Ectodermal cell (in vitro differentiated cells): Measurements from ENCODE around the gene URGCP.

Source experiments
- H3K27ac ChIP-seq: 2 replicates; pipeline ENCODE4 v1.7.0; 2013; ENCODE audit warnings: mild to moderate bottlenecking, low read depth, low read length; ENCODE audit not compliant: insufficient read depth, poor library complexity, severe bottlenecking
- H3K27me3 ChIP-seq: 2 replicates; pipeline ENCODE4 v1.7.0; 2013; ENCODE audit warnings: mild to moderate bottlenecking, low read length; ENCODE audit not compliant: insufficient read depth, control insufficient read depth, poor library complexity, severe bottlenecking
- H3K36me3 ChIP-seq: one replicate; pipeline ENCODE4 v1.7.0; 2013; ENCODE audit warnings: low read length; ENCODE audit not compliant: control insufficient read depth, insufficient read depth
- H3K4me1 ChIP-seq: one replicate; pipeline ENCODE4 v1.7.0; 2013; ENCODE audit warnings: low read length; ENCODE audit not compliant: control insufficient read depth, insufficient read depth
- H3K4me3 ChIP-seq: 2 replicates; pipeline ENCODE4 v1.7.0; 2013; ENCODE audit warnings: low read depth, low read length, control low read depth; ENCODE audit not compliant: insufficient read depth
- H3K9me3 ChIP-seq: 2 replicates; pipeline ENCODE4 v1.7.0; 2013; ENCODE audit warnings: mild to moderate bottlenecking, low read length, moderate library complexity; ENCODE audit not compliant: control insufficient read depth
- WGBS, 2 experiments: methylation state at CpG; one replicate each; pipeline ENCODE4 v1.1.7; 2013; ENCODE audit warnings: missing lambda C conversion rate in 2 of 2; 5-methylcytosine and 5-hydroxymethylcytosine counted together

URGCP gene

DNA sequence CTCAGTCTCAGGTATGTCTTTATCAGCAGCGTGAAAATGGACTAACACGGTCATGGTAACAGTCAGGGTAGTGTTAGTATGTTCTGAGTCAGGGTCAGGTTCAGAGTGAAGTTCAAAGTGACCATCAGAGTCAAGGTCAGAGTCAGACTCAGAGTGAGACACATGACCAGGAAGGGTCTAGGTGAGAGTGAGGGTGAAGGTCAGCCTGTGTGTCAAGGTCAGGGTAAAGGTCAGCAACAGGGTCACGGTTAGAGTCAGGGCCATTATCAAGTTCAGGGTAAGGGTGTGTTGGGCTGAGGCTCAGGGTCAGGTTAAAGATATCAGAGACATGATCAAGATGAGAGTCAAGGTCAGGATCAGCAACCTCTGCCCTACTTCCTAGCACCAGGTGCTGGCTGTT, 41.1 kb downstream of the URGCP start:
- Histone ChIP-seq H3K4me3 (no peak overlapping the region), H3K36me3 (no peaks in the 10 kb centered on the region), H3K27me3 (no peaks in the 10 kb centered on the region), H3K9me3 (no peaks in the 10 kb centered on the region), H3K27ac (no peak overlapping the region), H3K4me1 (peaks cover 5% of the 10 kb centered on the region)
- 97 to 98% methylated on average over 3 of the region's 3 CpGs for WGBS, 2 experiments

DNA sequence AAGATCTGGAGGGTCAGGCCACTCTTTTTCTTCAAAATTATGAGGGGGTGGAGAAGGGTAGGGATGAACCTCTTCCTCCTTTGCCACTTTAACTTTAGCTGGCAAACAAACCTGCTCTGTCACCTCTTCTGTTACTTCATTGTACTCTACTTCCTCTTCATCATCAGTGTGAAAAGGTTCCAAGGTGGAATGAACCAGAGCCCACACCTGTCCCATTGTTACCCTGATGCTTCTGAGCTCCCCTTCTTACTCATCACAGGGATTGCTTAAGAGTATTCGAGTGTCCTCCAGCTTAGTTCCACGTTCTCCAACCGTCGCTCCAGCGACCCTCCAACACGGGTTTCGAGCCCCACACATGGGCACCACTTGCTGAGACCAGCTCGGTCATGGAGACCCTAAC, 42.3 kb downstream of the URGCP start:
- H3K36me3 ChIP-seq: no peaks in the 10 kb centered on the region
- no peaks in the 10 kb centered on the region for H3K9me3 ChIP-seq
- H3K4me3 ChIP-seq: no peak overlapping the region
- 93 to 96% methylated on average over 8 of the region's 8 CpGs for WGBS, 2 experiments
- no peak overlapping the region for H3K27ac ChIP-seq
- no peaks in the 10 kb centered on the region for H3K27me3 ChIP-seq
- peaks cover 5% of the 10 kb centered on the region for H3K4me1 ChIP-seq

DNA sequence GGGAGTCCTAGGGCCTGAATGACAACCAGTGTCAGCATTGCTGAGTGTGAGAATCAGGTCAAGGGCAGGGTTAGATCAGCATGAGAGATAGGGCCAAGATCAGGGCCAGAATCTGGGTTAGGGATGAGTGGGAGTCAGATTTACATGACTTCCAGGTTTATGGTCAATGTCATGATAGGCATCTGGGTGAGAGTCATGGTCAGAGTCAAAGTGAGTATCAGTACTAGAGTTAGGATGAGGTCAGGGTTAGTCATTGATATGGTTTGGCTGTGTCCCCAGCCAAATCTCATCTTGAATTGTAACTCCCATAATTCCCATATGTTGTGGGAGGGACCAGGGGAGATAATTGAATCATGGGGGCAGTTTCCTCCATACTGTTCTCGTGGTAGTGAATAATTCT, 49.4 kb downstream of the URGCP start:
- no peaks in the 10 kb centered on the region for H3K4me1 ChIP-seq
- H3K27ac ChIP-seq: no peak overlapping the region
- no peaks in the 10 kb centered on the region for H3K36me3 ChIP-seq
- H3K9me3 ChIP-seq: no peaks in the 10 kb centered on the region
- no peaks in the 10 kb centered on the region for H3K27me3 ChIP-seq
- no peak overlapping the region for H3K4me3 ChIP-seq
- 97 to 100% methylated on average over 1 of the region's 1 CpG for WGBS, 2 experiments

DNA sequence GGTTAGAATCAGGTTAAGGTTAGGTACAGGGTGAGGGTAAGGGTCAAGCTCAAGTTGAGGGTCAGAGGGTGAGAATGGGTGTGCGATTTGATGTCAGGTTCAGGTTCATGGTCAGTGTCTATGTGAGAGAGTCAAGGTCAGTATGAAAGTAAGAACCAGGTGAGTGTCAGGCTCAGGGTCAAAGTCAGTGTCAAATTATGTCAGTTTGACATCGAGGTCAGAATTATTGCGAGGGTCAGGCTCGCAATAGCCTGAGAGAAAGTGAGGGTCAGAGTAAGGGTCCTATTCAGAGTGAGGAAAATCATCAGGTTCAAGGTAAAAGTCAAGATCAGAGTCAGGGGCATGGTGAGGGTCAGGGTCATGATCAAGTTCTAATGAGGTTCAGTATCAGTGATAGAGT, 50.1 kb downstream of the URGCP start:
- H3K4me1 ChIP-seq: no peaks in the 10 kb centered on the region
- H3K9me3 ChIP-seq: no peaks in the 10 kb centered on the region
- no peak overlapping the region for H3K4me3 ChIP-seq
- H3K27me3 ChIP-seq: no peaks in the 10 kb centered on the region
- 94 to 96% methylated on average over 4 of the region's 4 CpGs for WGBS, 2 experiments
- H3K27ac ChIP-seq: no peak overlapping the region
- H3K36me3 ChIP-seq: no peaks in the 10 kb centered on the region

DNA sequence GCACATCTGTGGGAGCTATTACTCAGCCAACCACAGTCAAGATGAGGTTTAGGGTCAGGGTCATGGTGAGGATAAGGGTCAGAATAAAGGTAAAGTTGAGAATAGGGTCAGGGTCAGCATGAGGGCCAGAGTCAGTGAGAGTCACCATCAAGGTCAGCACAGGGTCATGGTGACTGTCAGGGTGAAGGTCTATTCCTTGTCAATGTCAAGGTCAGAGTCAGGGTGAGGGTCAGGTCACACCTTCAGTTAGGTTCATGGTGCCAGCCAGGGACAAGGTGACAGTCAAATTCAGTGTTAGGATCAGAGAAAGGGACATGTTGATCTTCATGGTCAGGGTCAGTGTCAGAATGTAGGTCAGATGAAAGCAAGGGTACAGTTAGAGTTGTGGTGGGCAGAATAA, 51.2 kb downstream of the URGCP start:
- H3K36me3 ChIP-seq: no peaks in the 10 kb centered on the region
- no peaks in the 10 kb centered on the region for H3K4me1 ChIP-seq
- no peak overlapping the region for H3K27ac ChIP-seq
- H3K4me3 ChIP-seq: no peak overlapping the region
- no peaks in the 10 kb centered on the region for H3K27me3 ChIP-seq
- no peaks in the 10 kb centered on the region for H3K9me3 ChIP-seq

DNA sequence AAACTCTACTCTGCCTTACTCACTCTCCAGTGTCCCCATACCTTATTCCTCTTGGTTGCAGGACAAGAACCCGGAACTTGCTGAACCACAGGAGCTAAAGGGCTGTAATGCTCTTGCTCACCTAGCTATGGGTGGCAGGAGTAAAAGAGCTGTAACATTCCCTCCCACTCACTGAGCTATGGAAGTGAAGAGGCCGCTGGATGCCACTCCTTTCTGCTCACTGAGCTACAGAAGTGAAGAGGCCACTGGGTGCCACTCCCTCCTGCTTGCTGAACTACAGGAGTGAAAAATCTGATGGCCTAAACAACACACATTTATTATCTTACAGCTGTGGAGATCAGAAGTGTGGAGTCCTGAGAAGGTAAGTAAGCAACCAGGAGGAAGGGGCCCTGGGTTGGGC, 54.6 kb downstream of the URGCP start:
- H3K4me3 ChIP-seq: no peak overlapping the region
- H3K4me1 ChIP-seq: no peaks in the 10 kb centered on the region
- WGBS, 2 experiments: 95 to 98% methylated on average over 2 of the region's 2 CpGs
- no peaks in the 10 kb centered on the region for H3K36me3 ChIP-seq
- H3K27ac ChIP-seq: no peak overlapping the region
- no peaks in the 10 kb centered on the region for H3K27me3 ChIP-seq
- H3K9me3 ChIP-seq: no peaks in the 10 kb centered on the region

DNA sequence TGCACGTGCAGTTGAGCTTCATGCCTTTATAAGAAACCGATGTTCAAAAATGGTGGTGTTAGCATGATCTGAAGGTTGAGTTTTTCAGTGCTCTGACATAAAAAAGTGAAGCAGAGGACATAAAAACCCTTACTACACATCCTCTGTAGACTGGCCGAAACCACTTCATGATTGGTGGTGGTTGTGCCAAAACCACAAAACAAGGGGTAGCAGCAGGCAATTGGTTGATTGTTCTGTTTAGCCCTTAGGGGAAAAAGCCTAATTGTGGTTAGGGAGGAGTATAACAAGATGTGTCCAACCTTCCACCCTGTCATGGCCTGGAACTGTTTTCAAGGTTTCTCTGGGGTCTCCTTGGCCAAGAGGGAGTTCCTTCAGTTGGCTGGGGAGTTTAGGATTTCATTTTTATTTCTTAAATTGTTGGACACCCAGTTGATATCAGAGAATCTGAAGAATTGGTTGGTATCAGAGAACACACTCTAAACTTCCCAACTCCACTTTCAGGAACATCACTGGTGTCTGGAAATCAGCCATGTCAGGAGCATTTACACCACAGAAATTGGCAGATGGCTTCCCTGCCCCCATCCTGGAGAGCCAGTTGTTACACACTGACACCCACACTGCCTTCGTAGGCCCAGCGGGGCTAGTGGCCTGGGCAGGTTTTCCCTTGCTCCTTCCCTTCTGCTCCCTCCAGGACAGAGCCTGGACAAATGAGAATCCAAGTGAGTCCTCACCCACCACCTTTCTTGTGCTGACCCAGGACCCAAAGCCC, 55.9 kb downstream of the URGCP start:
- H3K9me3 ChIP-seq: no peaks in the 10 kb centered on the region
- WGBS, 2 experiments: 92 to 94% methylated on average over 5 of the region's 5 CpGs
- H3K4me3 ChIP-seq: no peak overlapping the region
- no peaks in the 10 kb centered on the region for H3K36me3 ChIP-seq
- no peak overlapping the region for H3K27ac ChIP-seq
- no peaks in the 10 kb centered on the region for H3K4me1 ChIP-seq
- H3K27me3 ChIP-seq: no peaks in the 10 kb centered on the region

DNA sequence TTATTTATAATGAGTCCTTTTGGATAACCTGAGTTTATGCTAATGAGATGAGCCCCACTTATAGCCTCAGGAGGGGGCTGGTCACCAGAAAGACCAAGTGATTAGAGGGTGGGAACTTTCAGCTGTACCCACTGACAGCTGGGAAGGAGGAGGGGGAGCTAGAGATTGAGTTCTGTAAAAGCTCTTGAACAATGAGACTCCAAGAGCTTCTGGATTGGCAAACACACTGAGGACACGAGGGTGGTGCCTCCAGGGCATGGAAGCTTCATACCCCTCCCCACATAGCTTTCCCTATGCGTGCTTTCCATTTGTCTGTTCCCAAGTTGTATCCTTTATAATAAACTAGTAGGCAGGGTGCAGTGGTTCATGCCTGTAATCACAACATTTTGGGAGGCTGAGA, 57.3 kb downstream of the URGCP start:
- no peaks in the 10 kb centered on the region for H3K4me1 ChIP-seq
- WGBS, 2 experiments: 74 to 75% methylated on average over 2 of the region's 2 CpGs
- no peaks in the 10 kb centered on the region for H3K9me3 ChIP-seq
- H3K27ac ChIP-seq: no peak overlapping the region
- no peaks in the 10 kb centered on the region for H3K27me3 ChIP-seq
- H3K36me3 ChIP-seq: no peaks in the 10 kb centered on the region
- no peak overlapping the region for H3K4me3 ChIP-seq

DNA sequence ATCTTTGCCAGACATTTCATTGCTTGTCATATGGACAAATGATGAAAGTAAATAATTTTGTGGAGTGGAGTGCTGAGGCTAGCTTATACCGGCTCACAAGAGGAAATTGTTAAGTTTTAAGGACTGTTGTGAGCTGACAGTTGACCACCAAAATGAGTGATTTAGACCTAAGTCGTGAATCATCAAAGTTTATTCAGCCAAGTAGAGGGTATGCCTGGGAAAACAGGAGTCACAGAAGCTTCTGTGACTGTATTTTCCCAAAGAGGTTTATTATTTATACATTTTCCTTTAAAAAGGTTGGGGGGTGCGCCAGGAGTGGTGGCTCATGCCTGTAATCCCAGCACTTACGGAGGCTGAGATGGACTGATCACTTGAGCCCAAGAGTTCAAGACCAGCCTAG, 58.9 kb downstream of the URGCP start:
- Histone ChIP-seq H3K36me3 (no peaks in the 10 kb centered on the region), H3K4me3 (no peak overlapping the region), H3K9me3 (no peaks in the 10 kb centered on the region), H3K27me3 (no peaks in the 10 kb centered on the region), H3K4me1 (no peaks in the 10 kb centered on the region), H3K27ac (no peak overlapping the region)
- 70 to 72% methylated on average over 4 of the region's 4 CpGs for WGBS, 2 experiments

DNA sequence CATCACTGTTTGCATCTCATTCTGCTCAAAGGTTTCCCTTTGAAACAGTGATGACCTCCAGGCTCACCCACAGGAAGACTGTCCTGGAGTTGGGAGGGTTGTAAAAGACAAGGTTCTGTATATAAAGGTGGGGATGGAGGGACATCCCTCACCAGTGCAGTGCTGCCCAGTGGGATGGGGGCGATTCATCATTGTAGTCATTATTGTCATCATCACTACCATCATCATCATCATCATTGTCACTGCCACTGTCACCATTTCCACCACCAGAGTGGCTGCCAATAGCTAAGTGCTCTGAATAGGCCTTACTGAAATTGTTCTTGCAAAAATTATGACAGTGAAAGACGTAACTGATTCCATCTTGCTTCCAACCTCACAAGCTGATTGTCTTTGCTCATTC, 61.7 kb downstream of the URGCP start:
- H3K27me3 ChIP-seq: no peaks in the 10 kb centered on the region
- WGBS, 2 experiments: 88 to 91% methylated on average over 2 of the region's 2 CpGs
- H3K4me3 ChIP-seq: no peak overlapping the region

DNA sequence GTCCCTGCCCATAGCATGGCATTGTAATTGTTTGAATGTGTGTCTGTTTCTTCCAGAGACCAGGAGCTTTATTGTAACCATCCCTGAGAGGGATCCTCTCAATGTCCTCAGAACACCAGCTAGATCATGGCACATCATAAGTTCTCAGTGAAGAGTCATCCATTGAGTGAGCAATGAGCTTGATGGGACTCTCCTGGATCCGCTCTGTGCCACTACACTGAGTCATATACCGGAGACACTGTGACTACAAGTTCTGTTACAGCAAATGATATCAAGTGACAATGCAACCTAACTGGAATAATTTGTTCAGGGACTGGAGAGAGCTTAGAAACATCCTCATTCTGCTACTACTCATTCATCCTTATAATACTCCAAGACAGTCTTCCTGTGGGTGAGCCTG, 62.1 kb downstream of the URGCP start:
- WGBS, 2 experiments: 93% methylated on average over 2 of the region's 2 CpGs
- Histone ChIP-seq H3K4me3 (no peak overlapping the region), H3K9me3 (no peaks in the 10 kb centered on the region), H3K27ac (no peak overlapping the region), H3K27me3 (no peaks in the 10 kb centered on the region), H3K4me1 (no peaks in the 10 kb centered on the region), H3K36me3 (no peaks in the 10 kb centered on the region)

More for the DNA sequence above, 61.7 kb downstream of the URGCP start:
- no peaks in the 10 kb centered on the region for H3K4me1 ChIP-seq
- H3K27ac ChIP-seq: no peak overlapping the region
- no peaks in the 10 kb centered on the region for H3K36me3 ChIP-seq
- no peaks in the 10 kb centered on the region for H3K9me3 ChIP-seq
